ENCODE measurements around the gene GRIA1.

The GRIA1 gene

GRCh38 chr5:153674356-153674755 lies 183.9 kb downstream of the GRIA1 start:
- DNase-seq (ENCODE audit: low read depth) = no peak
- no peak overlapping the region for H3K4me3 ChIP-seq (ENCODE audit: control insufficient read depth, low read depth, low read length)
- TF ChIP-seq CTCF (IDR thresholded peaks at IDR 0.05; ENCODE audit: control insufficient read depth, insufficient read depth, low read depth, low read length, missing control alignments) = no peak

- no peak for DNase-seq (ENCODE audit: low read depth)
- no peak overlapping the region for H3K4me3 ChIP-seq (ENCODE audit: control insufficient read depth, low read depth, low read length)
- TF ChIP-seq CTCF (IDR thresholded peaks at IDR 0.05; ENCODE audit: control insufficient read depth, insufficient read depth, low read depth, low read length, missing control alignments) = no peak
Measured at GRCh38 chr5:153676406-153676805, 185.9 kb downstream of the GRIA1 start.

- H3K4me3 ChIP-seq (ENCODE audit: control insufficient read depth, low read depth, low read length) = no peak overlapping the region
- TF ChIP-seq CTCF (IDR thresholded peaks at IDR 0.05; ENCODE audit: control insufficient read depth, insufficient read depth, low read depth, low read length, missing control alignments) = no peak
- DNase-seq (ENCODE audit: low read depth) = no peak
Measured at GRCh38 chr5:153676821-153677220, 186.4 kb downstream of the GRIA1 start.

- TF ChIP-seq CTCF (IDR thresholded peaks at IDR 0.05; ENCODE audit: control insufficient read depth, insufficient read depth, low read depth, low read length, missing control alignments) = no peak
- no peak for DNase-seq (ENCODE audit: low read depth)
- no peak overlapping the region for H3K4me3 ChIP-seq (ENCODE audit: control insufficient read depth, low read depth, low read length)
Measured at GRCh38 chr5:153678617-153679329, 188.3 kb downstream of the GRIA1 start.

- no peak overlapping the region for H3K4me3 ChIP-seq (ENCODE audit: control insufficient read depth, low read depth, low read length)
- TF ChIP-seq CTCF (IDR thresholded peaks at IDR 0.05; ENCODE audit: control insufficient read depth, insufficient read depth, low read depth, low read length, missing control alignments) = no peak
- DNase-seq (ENCODE audit: low read depth) = no peak
Measured at GRCh38 chr5:153690236-153690635, 199.8 kb downstream of the GRIA1 start.

- TF ChIP-seq CTCF (IDR thresholded peaks at IDR 0.05; ENCODE audit: control insufficient read depth, insufficient read depth, low read depth, low read length, missing control alignments) = no peak
- no peak for DNase-seq (ENCODE audit: low read depth)
- no peak overlapping the region for H3K4me3 ChIP-seq (ENCODE audit: control insufficient read depth, low read depth, low read length)
Measured at GRCh38 chr5:153696256-153696655, 205.8 kb downstream of the GRIA1 start.
